ENCODE results near the gene UBE2G2. TPM values are rescaled to one million over a fixed set of nuclear protein-coding genes. Genes with fewer than 3 reads are reported as not detected.

The UBE2G2 gene
- polyA plus RNA-seq, 2 donors, result 28.1 to 30.4 TPM

- peaks cover 2 to 3% of the 10 kb centered on the region in 2 donors for H3K36me3 ChIP-seq (ENCODE audit: control insufficient read depth in 2 of 2, insufficient read depth in 2 of 2, low read length in 1 of 2)
- no peaks in the 10 kb centered on the region for H3K4me1 ChIP-seq (ENCODE audit: control insufficient read depth in 2 of 2, insufficient read depth in 2 of 2, low read length in 1 of 2)
- no peak overlapping the region for H3K27ac ChIP-seq (ENCODE audit: low read depth in 2 of 2, low read length in 1 of 2)
- H3K27me3 ChIP-seq (ENCODE audit: control insufficient read depth in 1 of 2, insufficient read depth in 2 of 2, low read length in 2 of 2), result no peaks in the 10 kb centered on the region
- WGBS, 2 donors, result 15 to 16% methylated on average over 10 of the region's 10 CpGs
- no peaks in the 10 kb centered on the region for H3K9me3 ChIP-seq (ENCODE audit: control insufficient read depth in 2 of 2, insufficient read depth in 1 of 2, low read depth in 1 of 2, low read length in 1 of 2)
- H3K4me3 ChIP-seq (ENCODE audit: low read depth in 1 of 2, low read length in 2 of 2), result no peak overlapping the region
Measured at GRCh38 chr21:44792702-44793591, 8.7 kb downstream of the UBE2G2 start.

- no peaks in the 10 kb centered on the region for H3K27me3 ChIP-seq (ENCODE audit: control insufficient read depth in 1 of 2, insufficient read depth in 2 of 2, low read length in 2 of 2)
- H3K27ac ChIP-seq (ENCODE audit: low read depth in 2 of 2, low read length in 1 of 2), result no peak overlapping the region
- no peaks in the 10 kb centered on the region for H3K9me3 ChIP-seq (ENCODE audit: control insufficient read depth in 2 of 2, insufficient read depth in 1 of 2, low read depth in 1 of 2, low read length in 1 of 2)
- peaks cover 0 to 3% of the 10 kb centered on the region in 2 donors for H3K4me1 ChIP-seq (ENCODE audit: control insufficient read depth in 2 of 2, insufficient read depth in 2 of 2, low read length in 1 of 2)
- WGBS, 2 donors, result 96% methylated on average over 5 of the region's 5 CpGs
- H3K36me3 ChIP-seq (ENCODE audit: control insufficient read depth in 2 of 2, insufficient read depth in 2 of 2, low read length in 1 of 2), result peaks cover 2 to 3% of the 10 kb centered on the region in 2 donors
- H3K4me3 ChIP-seq (ENCODE audit: low read depth in 1 of 2, low read length in 2 of 2), result no peak overlapping the region
Measured at GRCh38 chr21:44791993-44792392, 9.6 kb downstream of the UBE2G2 start.

GRCh38 chr21:44791246-44791645 is 10.4 kb downstream of the UBE2G2 start:
- Histone ChIP-seq H3K9me3 (ENCODE audit: control insufficient read depth in 2 of 2, insufficient read depth in 1 of 2, low read depth in 1 of 2, low read length in 1 of 2) (no peaks in the 10 kb centered on the region), H3K36me3 (ENCODE audit: control insufficient read depth in 2 of 2, insufficient read depth in 2 of 2, low read length in 1 of 2) (peaks cover 2 to 3% of the 10 kb centered on the region in 2 donors), H3K27me3 (ENCODE audit: control insufficient read depth in 1 of 2, insufficient read depth in 2 of 2, low read length in 2 of 2) (no peaks in the 10 kb centered on the region), H3K4me3 (ENCODE audit: low read depth in 1 of 2, low read length in 2 of 2) (no peak overlapping the region), H3K27ac (ENCODE audit: low read depth in 2 of 2, low read length in 1 of 2) (no peak overlapping the region), H3K4me1 (ENCODE audit: control insufficient read depth in 2 of 2, insufficient read depth in 2 of 2, low read length in 1 of 2) (peaks cover under 1 to 3% of the 10 kb centered on the region in 2 donors)
- WGBS, 2 donors, result 80% methylated on average over 5 of the region's 5 CpGs

- no peak overlapping the region for H3K27ac ChIP-seq (ENCODE audit: low read depth in 2 of 2, low read length in 1 of 2)
- peaks cover 2 to 5% of the 10 kb centered on the region in 2 donors for H3K4me1 ChIP-seq (ENCODE audit: control insufficient read depth in 2 of 2, insufficient read depth in 2 of 2, low read length in 1 of 2)
- no peaks in the 10 kb centered on the region for H3K9me3 ChIP-seq (ENCODE audit: control insufficient read depth in 2 of 2, insufficient read depth in 1 of 2, low read depth in 1 of 2, low read length in 1 of 2)
- peaks cover 2 to 3% of the 10 kb centered on the region in 2 donors for H3K36me3 ChIP-seq (ENCODE audit: control insufficient read depth in 2 of 2, insufficient read depth in 2 of 2, low read length in 1 of 2)
- H3K27me3 ChIP-seq (ENCODE audit: control insufficient read depth in 1 of 2, insufficient read depth in 2 of 2, low read length in 2 of 2), result no peaks in the 10 kb centered on the region
- 92% methylated on average over 3 of the region's 3 CpGs for WGBS, 2 donors
- H3K4me3 ChIP-seq (ENCODE audit: low read depth in 1 of 2, low read length in 2 of 2), result no peak overlapping the region
Measured at GRCh38 chr21:44790368-44790767, 11.3 kb downstream of the UBE2G2 start.

- no peak overlapping the region for H3K4me3 ChIP-seq (ENCODE audit: low read depth in 1 of 2, low read length in 2 of 2)
- no peak overlapping the region for H3K27ac ChIP-seq (ENCODE audit: low read depth in 2 of 2, low read length in 1 of 2)
- no peaks in the 10 kb centered on the region for H3K9me3 ChIP-seq (ENCODE audit: control insufficient read depth in 2 of 2, insufficient read depth in 1 of 2, low read depth in 1 of 2, low read length in 1 of 2)
- H3K27me3 ChIP-seq (ENCODE audit: control insufficient read depth in 1 of 2, insufficient read depth in 2 of 2, low read length in 2 of 2), result no peaks in the 10 kb centered on the region
- H3K4me1 ChIP-seq (ENCODE audit: control insufficient read depth in 2 of 2, insufficient read depth in 2 of 2, low read length in 1 of 2), result peaks cover 2 to 7% of the 10 kb centered on the region in 2 donors
- WGBS, 2 donors, result 74 to 83% methylated on average over 1 of the region's 1 CpG
- peaks cover 3 to 5% of the 10 kb centered on the region in 2 donors for H3K36me3 ChIP-seq (ENCODE audit: control insufficient read depth in 2 of 2, insufficient read depth in 2 of 2, low read length in 1 of 2)
Measured at GRCh38 chr21:44789880-44790279, 11.7 kb downstream of the UBE2G2 start.

GRCh38 chr21:44785620-44786335 is 15.8 kb downstream of the UBE2G2 start:
- no peak overlapping the region for H3K4me3 ChIP-seq (ENCODE audit: low read depth in 1 of 2, low read length in 2 of 2)
- no peak overlapping the region for H3K27ac ChIP-seq (ENCODE audit: low read depth in 2 of 2, low read length in 1 of 2)
- peaks cover 7% of the 10 kb centered on the region in 2 donors for H3K36me3 ChIP-seq (ENCODE audit: control insufficient read depth in 2 of 2, insufficient read depth in 2 of 2, low read length in 1 of 2)
- WGBS, 2 donors, result 49 to 55% methylated on average over 13 of the region's 13 CpGs
- no peaks in the 10 kb centered on the region for H3K27me3 ChIP-seq (ENCODE audit: control insufficient read depth in 1 of 2, insufficient read depth in 2 of 2, low read length in 2 of 2)
- no peaks in the 10 kb centered on the region for H3K9me3 ChIP-seq (ENCODE audit: control insufficient read depth in 2 of 2, insufficient read depth in 1 of 2, low read depth in 1 of 2, low read length in 1 of 2)
- H3K4me1 ChIP-seq (ENCODE audit: control insufficient read depth in 2 of 2, insufficient read depth in 2 of 2, low read length in 1 of 2), result peaks cover 2 to 10% of the 10 kb centered on the region in 2 donors

- Histone ChIP-seq H3K9me3 (ENCODE audit: control insufficient read depth in 2 of 2, insufficient read depth in 1 of 2, low read depth in 1 of 2, low read length in 1 of 2) (no peaks in the 10 kb centered on the region), H3K4me3 (ENCODE audit: low read depth in 1 of 2, low read length in 2 of 2) (no peak overlapping the region), H3K27ac (ENCODE audit: low read depth in 2 of 2, low read length in 1 of 2) (no peak overlapping the region), H3K4me1 (ENCODE audit: control insufficient read depth in 2 of 2, insufficient read depth in 2 of 2, low read length in 1 of 2) (peaks cover 2 to 10% of the 10 kb centered on the region in 2 donors), H3K27me3 (ENCODE audit: control insufficient read depth in 1 of 2, insufficient read depth in 2 of 2, low read length in 2 of 2) (no peaks in the 10 kb centered on the region), H3K36me3 (ENCODE audit: control insufficient read depth in 2 of 2, insufficient read depth in 2 of 2, low read length in 1 of 2) (peaks cover 7 to 9% of the 10 kb centered on the region in 2 donors)
- 98% methylated on average over 6 of the region's 6 CpGs for WGBS, 2 donors
Measured at GRCh38 chr21:44784810-44785209, 16.8 kb downstream of the UBE2G2 start.

- WGBS, 2 donors, result 87 to 98% methylated on average over 5 of the region's 5 CpGs
- H3K27me3 ChIP-seq (ENCODE audit: control insufficient read depth in 1 of 2, insufficient read depth in 2 of 2, low read length in 2 of 2), result no peaks in the 10 kb centered on the region
- H3K4me3 ChIP-seq (ENCODE audit: low read depth in 1 of 2, low read length in 2 of 2), result no peak overlapping the region
- peaks cover 2 to 10% of the 10 kb centered on the region in 2 donors for H3K4me1 ChIP-seq (ENCODE audit: control insufficient read depth in 2 of 2, insufficient read depth in 2 of 2, low read length in 1 of 2)
- peaks cover 7 to 9% of the 10 kb centered on the region in 2 donors for H3K36me3 ChIP-seq (ENCODE audit: control insufficient read depth in 2 of 2, insufficient read depth in 2 of 2, low read length in 1 of 2)
- no peaks in the 10 kb centered on the region for H3K9me3 ChIP-seq (ENCODE audit: control insufficient read depth in 2 of 2, insufficient read depth in 1 of 2, low read depth in 1 of 2, low read length in 1 of 2)
- no peak overlapping the region for H3K27ac ChIP-seq (ENCODE audit: low read depth in 2 of 2, low read length in 1 of 2)
Measured at GRCh38 chr21:44783020-44783696, 18.5 kb downstream of the UBE2G2 start.

- H3K4me3 ChIP-seq (ENCODE audit: low read depth in 1 of 2, low read length in 2 of 2), result no peak overlapping the region
- H3K36me3 ChIP-seq (ENCODE audit: control insufficient read depth in 2 of 2, insufficient read depth in 2 of 2, low read length in 1 of 2), result peaks cover 12 to 13% of the 10 kb centered on the region in 2 donors
- WGBS, 2 donors, result 91 to 94% methylated on average over 16 of the region's 16 CpGs
- peaks cover 0 to 6% of the 10 kb centered on the region in 2 donors for H3K4me1 ChIP-seq (ENCODE audit: control insufficient read depth in 2 of 2, insufficient read depth in 2 of 2, low read length in 1 of 2)
- no peaks in the 10 kb centered on the region for H3K9me3 ChIP-seq (ENCODE audit: control insufficient read depth in 2 of 2, insufficient read depth in 1 of 2, low read depth in 1 of 2, low read length in 1 of 2)
- no peaks in the 10 kb centered on the region for H3K27me3 ChIP-seq (ENCODE audit: control insufficient read depth in 1 of 2, insufficient read depth in 2 of 2, low read length in 2 of 2)
- H3K27ac ChIP-seq (ENCODE audit: low read depth in 2 of 2, low read length in 1 of 2), result no peak overlapping the region
Measured at GRCh38 chr21:44780767-44781459, 20.7 kb downstream of the UBE2G2 start.

Measured in esophagus (tissue), 2 donors.